ENCODE data around the gene OR6C65. TPM values are rescaled to one million over a fixed set of nuclear protein-coding genes. Genes with fewer than 3 reads are reported as not detected.
"Not testable (repeated sequence)": the region's sequence is repeated elsewhere in the genome, so short reads cannot be mapped to it uniquely, and the experiment has no call there.

Gene OR6C65
- total and polyA plus RNA-seq, 10 donors = not detected

- Histone ChIP-seq H3K36me3 (no peaks in the 10 kb centered on the region), H3K4me3 (no peak overlapping the region), H3K9me3 (no peaks in the 10 kb centered on the region), H3K27ac (no peak overlapping the region), H3K4me1 (no peaks in the 10 kb centered on the region), H3K27me3 (replicated peaks in 1 of 7) (no peaks in the 10 kb centered on the region)
- intact Hi-C loops (cut with DNase I; ENCODE audit: low total_unique reads) = no loop called here
- DNase-seq = no peak
- TF ChIP-seq POLR2AphosphoS5 (IDR thresholded peaks at IDR 0.05) (no peak), POLR2A (IDR thresholded peaks at IDR 0.05) (no peak)
- TF ChIP-seq, protein P1, sequence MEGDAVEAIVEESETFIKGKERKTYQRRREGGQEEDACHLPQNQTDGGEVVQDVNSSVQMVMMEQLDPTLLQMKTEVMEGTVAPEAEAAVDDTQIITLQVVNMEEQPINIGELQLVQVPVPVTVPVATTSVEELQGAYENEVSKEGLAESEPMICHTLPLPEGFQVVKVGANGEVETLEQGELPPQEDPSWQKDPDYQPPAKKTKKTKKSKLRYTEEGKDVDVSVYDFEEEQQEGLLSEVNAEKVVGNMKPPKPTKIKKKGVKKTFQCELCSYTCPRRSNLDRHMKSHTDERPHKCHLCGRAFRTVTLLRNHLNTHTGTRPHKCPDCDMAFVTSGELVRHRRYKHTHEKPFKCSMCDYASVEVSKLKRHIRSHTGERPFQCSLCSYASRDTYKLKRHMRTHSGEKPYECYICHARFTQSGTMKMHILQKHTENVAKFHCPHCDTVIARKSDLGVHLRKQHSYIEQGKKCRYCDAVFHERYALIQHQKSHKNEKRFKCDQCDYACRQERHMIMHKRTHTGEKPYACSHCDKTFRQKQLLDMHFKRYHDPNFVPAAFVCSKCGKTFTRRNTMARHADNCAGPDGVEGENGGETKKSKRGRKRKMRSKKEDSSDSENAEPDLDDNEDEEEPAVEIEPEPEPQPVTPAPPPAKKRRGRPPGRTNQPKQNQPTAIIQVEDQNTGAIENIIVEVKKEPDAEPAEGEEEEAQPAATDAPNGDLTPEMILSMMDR (IDR thresholded peaks at IDR 0.05 in 8 of 11, conservative IDR thresholded peaks at IDR 0.05 in 3 of 11) = no peak
Observed at GRCh38 chr12:55385891-55386290, 14.4 kb upstream of the OR6C65 start.

GRCh38 chr12:55392032-55392795 is 8.1 kb upstream of the OR6C65 start:
- Histone ChIP-seq H3K27ac (no peak overlapping the region), H3K36me3 (no peaks in the 10 kb centered on the region), H3K4me1 (no peaks in the 10 kb centered on the region), H3K27me3 (replicated peaks in 1 of 7) (peaks cover 0 to 10% (median 0%) of the 10 kb centered on the region in 7 donors), H3K4me3 (no peak overlapping the region), H3K9me3 (no peaks in the 10 kb centered on the region)
- WGBS, 5 donors = 83 to 94% (median 89%) methylated on average over 16 to 23 of the region's 23 CpGs
- TF ChIP-seq POLR2A (IDR thresholded peaks at IDR 0.05) = no peak
- no peak for TF ChIP-seq POLR2AphosphoS5 (IDR thresholded peaks at IDR 0.05)
- TF ChIP-seq, protein P1 (IDR thresholded peaks at IDR 0.05 in 8 of 11, conservative IDR thresholded peaks at IDR 0.05 in 3 of 11) = no peak
- intact Hi-C loops (cut with DNase I; ENCODE audit: low total_unique reads) = no loop called here
- no peak for DNase-seq

GRCh38 chr12:55396326-55396725 is 4.0 kb upstream of the OR6C65 start:
- intact Hi-C loops (cut with DNase I; ENCODE audit: low total_unique reads) = no loop called here
- 79 to 94% (median 92%) methylated on average over 1 of the region's 1 CpG for WGBS, 5 donors
- no peak for DNase-seq

GRCh38 chr12:55407866-55408265 is 7.5 kb downstream of the OR6C65 start:
- TF ChIP-seq, protein P1 (IDR thresholded peaks at IDR 0.05 in 8 of 11, conservative IDR thresholded peaks at IDR 0.05 in 3 of 11) = no peak
- TF ChIP-seq POLR2A (IDR thresholded peaks at IDR 0.05) (no peak), POLR2AphosphoS5 (IDR thresholded peaks at IDR 0.05) (no peak)
- Histone ChIP-seq H3K27me3 (replicated peaks in 1 of 7) (no peaks in the 10 kb centered on the region), H3K36me3 (no peaks in the 10 kb centered on the region), H3K27ac (no peak overlapping the region), H3K4me1 (no peaks in the 10 kb centered on the region), H3K4me3 (no peak overlapping the region), H3K9me3 (no peaks in the 10 kb centered on the region)
- DNase-seq = no peak
- 51 to 80% (median 67%) methylated on average over 1 of the region's 1 CpG for WGBS, 5 donors
- intact Hi-C loops (cut with DNase I; ENCODE audit: low total_unique reads) = no loop called here

More at GRCh38 chr12:55396326-55396725, 4.0 kb upstream of the OR6C65 start:
- Histone ChIP-seq H3K27ac (no peak overlapping the region), H3K27me3 (replicated peaks in 1 of 7) (peaks cover 0 to 10% (median 0%) of the 10 kb centered on the region in 7 donors), H3K9me3 (no peaks in the 10 kb centered on the region), H3K4me3 (no peak overlapping the region), H3K36me3 (no peaks in the 10 kb centered on the region), H3K4me1 (no peaks in the 10 kb centered on the region)
- TF ChIP-seq POLR2A (IDR thresholded peaks at IDR 0.05) = no peak
- no peak for TF ChIP-seq POLR2AphosphoS5 (IDR thresholded peaks at IDR 0.05)
- TF ChIP-seq, protein P1 (IDR thresholded peaks at IDR 0.05 in 8 of 11, conservative IDR thresholded peaks at IDR 0.05 in 3 of 11) = no peak

DNA sequence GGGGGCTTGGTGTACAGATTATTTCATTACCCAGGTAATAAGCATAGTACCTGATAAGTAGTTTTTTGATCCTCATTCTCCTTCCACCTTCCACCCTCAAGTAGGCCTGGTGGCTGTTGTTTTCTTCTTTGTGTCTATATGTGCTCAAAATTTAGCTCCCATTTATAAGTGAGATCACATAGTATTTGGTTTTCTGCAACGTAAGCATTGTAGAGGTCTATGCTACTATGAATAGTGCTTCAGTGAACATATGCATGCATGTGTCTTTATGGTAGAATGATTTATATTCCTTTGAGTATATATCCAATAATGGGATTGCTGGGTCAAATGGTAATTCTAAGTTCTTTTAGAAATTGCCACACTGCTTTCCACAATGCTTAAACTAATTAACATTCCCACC is 8.8 kb downstream of the OR6C65 start:
- H3K36me3 ChIP-seq; H3K27me3 ChIP-seq (replicated peaks in 1 of 7); H3K4me3 ChIP-seq; H3K27ac ChIP-seq; DNase-seq; intact Hi-C loops (cut with DNase I; ENCODE audit: low total_unique reads); H3K4me1 ChIP-seq; H3K9me3 ChIP-seq: not testable (repeated sequence)
- 81 to 100% (median 94%) methylated on average over 1 of the region's 1 CpG for WGBS, 5 donors

DNA sequence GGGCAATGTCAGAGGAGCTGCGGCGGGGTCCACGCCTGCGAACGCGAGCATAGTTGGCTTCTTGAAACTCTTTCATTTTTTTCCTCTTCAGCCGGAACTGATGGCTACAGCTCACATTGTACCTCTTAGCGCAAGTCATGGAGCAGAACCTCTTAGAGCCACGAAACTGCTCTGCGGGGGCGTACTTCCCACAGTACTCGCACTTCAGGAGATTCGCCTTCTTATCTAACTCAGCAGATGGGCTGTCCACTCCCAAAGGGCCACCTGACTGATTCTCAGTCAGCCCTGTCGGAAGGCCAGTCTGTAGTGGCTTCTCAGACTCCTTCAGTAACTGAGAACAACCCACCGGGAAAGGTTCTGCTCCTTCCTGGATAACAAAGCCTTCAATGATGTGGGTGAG is 11.8 kb downstream of the OR6C65 start:
- DNase-seq; H3K4me1 ChIP-seq; H3K27ac ChIP-seq; H3K9me3 ChIP-seq; H3K36me3 ChIP-seq; H3K4me3 ChIP-seq; intact Hi-C loops (cut with DNase I; ENCODE audit: low total_unique reads): not testable (repeated sequence)
- H3K27me3 ChIP-seq (replicated peaks in 1 of 7) = peaks cover 0 to 10% (median 0%) of the 10 kb centered on the region in 7 donors
- WGBS, 5 donors = 91 to 94% (median 92%) methylated on average over 14 to 15 of the region's 15 CpGs
